ENCODE results near the gene TCEAL1. TPM values are rescaled to one million over a fixed set of nuclear protein-coding genes. Genes with fewer than 3 reads are reported as not detected.

The TCEAL1 gene
- total RNA-seq, 4 donors from 2014 or later: 192 to 287 (median 217) TPM

- no peak for DNase-seq (ENCODE audit: extremely low spot score)
- Histone ChIP-seq H3K27me3 (no peaks in the 10 kb centered on the region), H3K4me3 (no peak overlapping the region), H3K4me1 (peaks cover 0 to 2% (median 0%) of the 10 kb centered on the region in 4 donors), H3K27ac (replicated peaks in 1 of 4) (no peak overlapping the region), H3K36me3 (peaks cover 0 to 5% (median 0%) of the 10 kb centered on the region in 4 donors), H3K9me3 (no peaks in the 10 kb centered on the region)
- 77% methylated on average over 1 of the region's 1 CpG for WGBS
- intact Hi-C loops (cut with DNase I): loop anchor here (5.0 kb wide), 1 partner anchor 32 kb away; no protein-coding TSS in a partner anchor
- TF ChIP-seq, protein P1, sequence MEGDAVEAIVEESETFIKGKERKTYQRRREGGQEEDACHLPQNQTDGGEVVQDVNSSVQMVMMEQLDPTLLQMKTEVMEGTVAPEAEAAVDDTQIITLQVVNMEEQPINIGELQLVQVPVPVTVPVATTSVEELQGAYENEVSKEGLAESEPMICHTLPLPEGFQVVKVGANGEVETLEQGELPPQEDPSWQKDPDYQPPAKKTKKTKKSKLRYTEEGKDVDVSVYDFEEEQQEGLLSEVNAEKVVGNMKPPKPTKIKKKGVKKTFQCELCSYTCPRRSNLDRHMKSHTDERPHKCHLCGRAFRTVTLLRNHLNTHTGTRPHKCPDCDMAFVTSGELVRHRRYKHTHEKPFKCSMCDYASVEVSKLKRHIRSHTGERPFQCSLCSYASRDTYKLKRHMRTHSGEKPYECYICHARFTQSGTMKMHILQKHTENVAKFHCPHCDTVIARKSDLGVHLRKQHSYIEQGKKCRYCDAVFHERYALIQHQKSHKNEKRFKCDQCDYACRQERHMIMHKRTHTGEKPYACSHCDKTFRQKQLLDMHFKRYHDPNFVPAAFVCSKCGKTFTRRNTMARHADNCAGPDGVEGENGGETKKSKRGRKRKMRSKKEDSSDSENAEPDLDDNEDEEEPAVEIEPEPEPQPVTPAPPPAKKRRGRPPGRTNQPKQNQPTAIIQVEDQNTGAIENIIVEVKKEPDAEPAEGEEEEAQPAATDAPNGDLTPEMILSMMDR (IDR thresholded peaks at IDR 0.05): no peak
- no peak for TF ChIP-seq POLR2A (IDR thresholded peaks at IDR 0.05; ENCODE audit: low read depth)
- TF ChIP-seq EP300 (IDR thresholded peaks at IDR 0.05): no peak
- TF ChIP-seq POLR2AphosphoS5 (IDR thresholded peaks at IDR 0.05): no peak
These were observed 41.0 kb downstream of the TCEAL1 start for GRCh38 chrX:103669745-103670144.

DNA sequence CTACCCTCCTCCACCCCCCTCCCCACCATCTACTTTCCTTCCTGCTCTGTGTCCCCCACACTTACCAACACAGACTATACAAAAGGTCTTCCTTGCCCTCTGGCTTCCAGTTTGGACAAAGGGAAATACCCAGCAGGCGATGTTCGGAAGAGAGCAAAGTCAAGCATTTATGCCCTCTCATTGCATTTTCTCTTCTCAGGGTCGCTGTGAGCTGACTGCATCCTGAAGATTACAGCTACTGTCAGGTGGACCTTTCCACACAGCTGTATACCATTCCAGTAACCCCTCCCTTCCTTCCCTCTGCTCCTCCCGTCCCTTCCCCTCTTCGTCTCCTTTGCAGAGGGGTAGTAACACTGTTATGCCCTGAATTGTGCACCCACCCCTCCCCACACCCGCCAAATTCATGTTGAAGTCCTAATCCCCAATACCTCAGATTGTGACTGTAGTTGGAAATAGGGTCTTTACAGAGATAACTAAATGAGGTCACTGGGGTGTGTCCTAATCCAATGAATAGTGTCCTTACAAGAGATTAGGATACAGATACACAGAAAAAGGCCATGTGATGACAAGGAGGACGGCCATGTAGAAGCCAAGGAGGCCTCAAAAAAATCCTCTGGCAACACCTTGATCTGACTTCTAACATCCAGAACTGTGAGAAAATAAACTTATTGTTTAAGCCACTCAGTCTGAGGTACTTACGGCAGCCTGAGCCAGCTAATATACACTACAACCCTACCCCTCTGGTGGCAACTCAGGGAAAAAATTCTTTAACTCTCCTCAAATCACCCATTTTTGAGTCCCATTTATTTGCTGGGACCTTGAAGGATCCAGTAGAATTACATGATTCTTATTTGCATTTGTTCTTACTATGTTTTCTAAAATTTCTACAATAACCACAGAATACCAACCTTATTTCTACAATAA, 46.0 kb downstream of the TCEAL1 start:
- TF ChIP-seq POLR2A (IDR thresholded peaks at IDR 0.05; ENCODE audit: low read depth) (no peak), EP300 (IDR thresholded peaks at IDR 0.05) (no peak), POLR2AphosphoS5 (IDR thresholded peaks at IDR 0.05) (no peak)
- TF ChIP-seq, protein P1 (IDR thresholded peaks at IDR 0.05): no peak
- Histone ChIP-seq H3K27me3 (peaks cover 0 to 5% (median 0%) of the 10 kb centered on the region in 4 donors), H3K36me3 (peaks cover 0 to 35% (median 26%) of the 10 kb centered on the region in 4 donors), H3K27ac (replicated peaks in 1 of 4) (no peak overlapping the region), H3K4me1 (peaks cover 0 to 12% (median 3%) of the 10 kb centered on the region in 4 donors), H3K4me3 (no peak overlapping the region), H3K9me3 (no peaks in the 10 kb centered on the region)
- WGBS: 69% methylated on average over 8 of the region's 8 CpGs
- no peak for DNase-seq (ENCODE audit: extremely low spot score)
- intact Hi-C loops (cut with DNase I): loop anchor here (5.0 kb wide), 1 partner anchor 37 kb away; no protein-coding TSS in a partner anchor

DNA sequence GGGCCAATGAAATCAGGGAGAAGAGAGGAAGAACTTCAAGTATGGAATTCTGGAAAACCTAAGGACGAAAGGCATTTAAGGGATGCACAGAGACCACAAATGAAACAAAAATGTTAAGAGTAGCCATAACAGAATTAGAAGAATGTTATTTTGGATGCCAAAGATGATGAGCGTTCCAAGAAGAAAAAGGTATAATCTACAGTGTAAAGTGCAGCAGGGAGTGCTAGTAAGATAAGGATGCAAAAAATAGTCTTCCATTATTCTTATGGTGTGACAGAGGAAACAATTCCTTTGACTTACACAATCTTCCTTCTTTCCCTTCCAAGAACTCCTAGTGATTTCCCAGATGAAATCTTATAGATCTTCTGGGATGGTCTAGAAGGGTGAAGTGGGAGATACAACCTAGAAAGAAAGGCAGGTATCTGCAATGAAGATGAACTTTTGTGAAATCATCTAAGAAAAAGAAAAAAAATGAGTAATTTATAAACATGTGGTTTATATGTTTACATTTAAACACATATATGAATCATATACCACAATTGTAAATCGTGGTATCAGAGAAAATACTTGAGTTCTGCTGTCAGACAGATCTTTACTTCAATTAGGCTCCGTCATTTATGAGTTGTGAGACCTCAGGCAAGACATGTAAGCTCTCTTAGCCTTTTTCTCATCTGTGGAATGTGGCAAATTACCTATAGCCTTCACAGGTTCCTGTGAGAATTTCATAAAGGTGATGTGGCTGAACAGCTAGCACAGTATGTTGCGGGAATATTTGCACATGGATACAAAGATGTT, 49.6 kb downstream of the TCEAL1 start:
- no peak overlapping the region for H3K4me3 ChIP-seq
- peaks cover 0 to 5% (median 0%) of the 10 kb centered on the region in 4 donors for H3K27me3 ChIP-seq
- peaks cover 0 to 35% (median 7%) of the 10 kb centered on the region in 4 donors for H3K4me1 ChIP-seq
- WGBS: 71% methylated on average over 5 of the region's 5 CpGs
- intact Hi-C loops (cut with DNase I): no loop called here
- H3K36me3 ChIP-seq: peaks cover 0 to 61% (median 31%) of the 10 kb centered on the region in 4 donors
- no peak for DNase-seq (ENCODE audit: extremely low spot score)
- TF ChIP-seq EP300 (IDR thresholded peaks at IDR 0.05): no peak
- no peak for TF ChIP-seq POLR2AphosphoS5 (IDR thresholded peaks at IDR 0.05)
- TF ChIP-seq POLR2A (IDR thresholded peaks at IDR 0.05; ENCODE audit: low read depth): no peak
- TF ChIP-seq, protein P1 (IDR thresholded peaks at IDR 0.05): no peak
- H3K27ac ChIP-seq (replicated peaks in 1 of 4): no peak overlapping the region
- H3K9me3 ChIP-seq: no peaks in the 10 kb centered on the region

Other genes starting within 250 kb of the TCEAL1 start
- gene RAB40A, start 109.5 kb upstream of the TCEAL1 start, total RNA-seq: 10 to 100 TPM in 1 of 4 donors, 1 to 10 TPM in 3; 4.5 to 13.2 (median 9.5) TPM
- 100 to 1,000 TPM; 343 to 818 (median 418) TPM for gene TCEAL4, start 43.5 kb upstream of the TCEAL1 start, total RNA-seq
- gene TCEAL3, start 21.0 kb upstream of the TCEAL1 start, total RNA-seq: 100 to 1,000 TPM; 108 to 218 (median 150) TPM
- gene MORF4L2, start 57.7 kb downstream of the TCEAL1 start, total RNA-seq: 100 to 1,000 TPM; 299 to 400 (median 353) TPM
- not detected for gene TMEM31, start 81.9 kb downstream of the TCEAL1 start, total RNA-seq
- 10 to 100 TPM; 27.5 to 52.3 (median 37.8) TPM for gene PLP1, start 147.9 kb downstream of the TCEAL1 start, total RNA-seq
- gene RAB9B, start 203.3 kb downstream of the TCEAL1 start, total RNA-seq: 10 to 100 TPM in 3 of 4 donors, 1 to 10 TPM in 1; 8.9 to 13.6 (median 11.1) TPM

Measured in esophagus muscularis mucosa (tissue), 4 donors.